ENCODE results near the gene NT5DC1.

The NT5DC1 gene

DNA sequence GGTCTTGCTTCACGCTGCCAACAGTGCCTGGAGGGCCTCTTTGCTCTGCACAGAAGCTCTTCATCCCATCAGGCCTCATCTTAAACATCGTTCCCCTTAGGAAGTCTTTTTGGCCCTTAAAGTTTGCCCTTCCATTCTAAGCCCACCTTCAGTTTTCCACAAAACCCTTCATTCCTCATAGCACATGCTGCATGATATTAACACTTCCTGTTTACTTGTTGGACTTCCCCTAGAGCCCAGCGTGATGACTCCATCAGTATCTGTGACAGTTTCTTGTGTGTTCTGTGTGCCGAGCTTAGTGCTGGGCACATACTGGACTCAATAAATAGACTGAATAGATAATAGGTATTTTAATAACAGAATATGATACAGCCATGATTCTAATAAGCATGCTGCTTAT is 2.2 kb downstream of the NT5DC1 start:
- DNase-seq (no peak), ATAC-seq (ENCODE audit: insufficient read depth, low read depth) (no peak)
- Histone ChIP-seq H3K79me2 (ENCODE audit: insufficient read depth, low read length) (no peaks in the 10 kb centered on the region), H2AFZ (ENCODE audit: low read depth, low read length) (no peak overlapping the region), H3K4me1 (ENCODE audit: insufficient read depth, low read length) (peaks cover 13% of the 10 kb centered on the region), H3K4me3 (ENCODE audit: low read depth in 1 of 2, low read length in 2 of 2) (no peak overlapping the region), H3K4me2 (ENCODE audit: insufficient read depth, low read length) (no peak overlapping the region), H3K36me3 (ENCODE audit: insufficient read depth, low read length) (no peaks in the 10 kb centered on the region), H3K27me3 (ENCODE audit: insufficient read depth, low read length, poor library complexity) (peaks cover 14% of the 10 kb centered on the region), H3K27ac (ENCODE audit: low read length) (no peak overlapping the region), H3K9ac (ENCODE audit: low read depth, low read length) (no peak overlapping the region), H3K9me3 (ENCODE audit: insufficient read depth, low read length, severe bottlenecking) (no peaks in the 10 kb centered on the region), H4K20me1 (ENCODE audit: insufficient read depth, low read length) (no peaks in the 10 kb centered on the region)
- TF ChIP-seq, protein P1, sequence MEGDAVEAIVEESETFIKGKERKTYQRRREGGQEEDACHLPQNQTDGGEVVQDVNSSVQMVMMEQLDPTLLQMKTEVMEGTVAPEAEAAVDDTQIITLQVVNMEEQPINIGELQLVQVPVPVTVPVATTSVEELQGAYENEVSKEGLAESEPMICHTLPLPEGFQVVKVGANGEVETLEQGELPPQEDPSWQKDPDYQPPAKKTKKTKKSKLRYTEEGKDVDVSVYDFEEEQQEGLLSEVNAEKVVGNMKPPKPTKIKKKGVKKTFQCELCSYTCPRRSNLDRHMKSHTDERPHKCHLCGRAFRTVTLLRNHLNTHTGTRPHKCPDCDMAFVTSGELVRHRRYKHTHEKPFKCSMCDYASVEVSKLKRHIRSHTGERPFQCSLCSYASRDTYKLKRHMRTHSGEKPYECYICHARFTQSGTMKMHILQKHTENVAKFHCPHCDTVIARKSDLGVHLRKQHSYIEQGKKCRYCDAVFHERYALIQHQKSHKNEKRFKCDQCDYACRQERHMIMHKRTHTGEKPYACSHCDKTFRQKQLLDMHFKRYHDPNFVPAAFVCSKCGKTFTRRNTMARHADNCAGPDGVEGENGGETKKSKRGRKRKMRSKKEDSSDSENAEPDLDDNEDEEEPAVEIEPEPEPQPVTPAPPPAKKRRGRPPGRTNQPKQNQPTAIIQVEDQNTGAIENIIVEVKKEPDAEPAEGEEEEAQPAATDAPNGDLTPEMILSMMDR (IDR thresholded peaks at IDR 0.05; ENCODE audit: borderline replicate concordance, extremely low read depth, low read length, poor library complexity, severe bottlenecking) = no peak
- TF ChIP-seq EZH2 (IDR thresholded peaks at IDR 0.05; ENCODE audit: borderline replicate concordance, low read depth, low read length, severe bottlenecking) = no peak

DNA sequence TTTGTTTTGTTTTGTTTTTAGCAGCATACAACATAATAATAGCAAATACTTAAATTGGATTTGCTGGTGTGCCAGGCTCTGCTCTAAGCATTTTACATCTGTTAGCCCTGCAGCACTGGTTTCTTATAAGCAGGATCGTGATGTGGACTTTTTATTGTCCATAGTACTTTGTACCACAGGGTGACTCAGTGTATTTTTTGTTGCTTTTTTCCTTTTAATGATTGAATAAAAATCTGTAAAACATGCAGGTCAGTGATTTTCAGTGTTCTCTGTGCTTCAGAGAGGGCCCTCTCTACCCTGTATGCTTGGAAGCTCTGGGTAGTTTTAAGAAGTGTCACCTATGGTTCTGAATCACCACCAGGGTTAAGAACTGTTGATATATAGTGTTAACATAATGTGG is 4.0 kb downstream of the NT5DC1 start:
- no peaks in the 10 kb centered on the region for H3K9me3 ChIP-seq (ENCODE audit: insufficient read depth, low read length, severe bottlenecking)
- TF ChIP-seq, protein P1 (IDR thresholded peaks at IDR 0.05; ENCODE audit: borderline replicate concordance, extremely low read depth, low read length, poor library complexity, severe bottlenecking) = no peak
- TF ChIP-seq EZH2 (IDR thresholded peaks at IDR 0.05; ENCODE audit: borderline replicate concordance, low read depth, low read length, severe bottlenecking) = no peak
- H3K36me3 ChIP-seq (ENCODE audit: insufficient read depth, low read length) = no peaks in the 10 kb centered on the region
- no peak overlapping the region for H3K4me2 ChIP-seq (ENCODE audit: insufficient read depth, low read length)
- no peak for DNase-seq
- no peak overlapping the region for H3K9ac ChIP-seq (ENCODE audit: low read depth, low read length)
- no peak overlapping the region for H3K27ac ChIP-seq (ENCODE audit: low read length)
- no peak overlapping the region for H2AFZ ChIP-seq (ENCODE audit: low read depth, low read length)
- H3K27me3 ChIP-seq (ENCODE audit: insufficient read depth, low read length, poor library complexity) = peaks cover 9% of the 10 kb centered on the region
- no peaks in the 10 kb centered on the region for H3K79me2 ChIP-seq (ENCODE audit: insufficient read depth, low read length)
- ATAC-seq (ENCODE audit: insufficient read depth, low read depth) = no peak
- no peaks in the 10 kb centered on the region for H4K20me1 ChIP-seq (ENCODE audit: insufficient read depth, low read length)
- peaks cover 13% of the 10 kb centered on the region for H3K4me1 ChIP-seq (ENCODE audit: insufficient read depth, low read length)
- H3K4me3 ChIP-seq (ENCODE audit: low read depth in 1 of 2, low read length in 2 of 2) = no peak overlapping the region

DNA sequence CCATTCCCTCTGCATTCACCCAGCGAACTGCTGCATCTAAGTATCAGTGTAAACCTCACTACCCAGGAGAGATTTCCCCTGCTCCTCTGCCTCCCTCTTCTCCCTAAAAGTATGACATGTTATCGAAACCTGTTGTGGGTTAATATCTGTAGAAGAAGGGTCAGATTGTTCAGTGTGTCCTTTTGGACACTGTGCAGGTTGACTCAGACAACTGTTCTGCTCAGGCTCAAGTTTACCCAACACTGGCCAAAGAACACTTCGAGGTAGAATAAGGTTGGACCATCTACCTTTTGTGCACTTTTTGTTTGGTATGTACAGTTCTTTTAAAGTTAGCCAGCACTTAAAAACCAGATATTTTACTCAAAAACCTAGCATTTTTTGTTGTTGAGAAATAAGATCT is 4.6 kb downstream of the NT5DC1 start:
- no peaks in the 10 kb centered on the region for H3K9me3 ChIP-seq (ENCODE audit: insufficient read depth, low read length, severe bottlenecking)
- no peak overlapping the region for H3K27ac ChIP-seq (ENCODE audit: low read length)
- no peak overlapping the region for H2AFZ ChIP-seq (ENCODE audit: low read depth, low read length)
- no peak overlapping the region for H3K9ac ChIP-seq (ENCODE audit: low read depth, low read length)
- no peak for ATAC-seq (ENCODE audit: insufficient read depth, low read depth)
- H3K4me1 ChIP-seq (ENCODE audit: insufficient read depth, low read length) = peaks cover 10% of the 10 kb centered on the region
- TF ChIP-seq EZH2 (IDR thresholded peaks at IDR 0.05; ENCODE audit: borderline replicate concordance, low read depth, low read length, severe bottlenecking) = no peak
- TF ChIP-seq, protein P1 (IDR thresholded peaks at IDR 0.05; ENCODE audit: borderline replicate concordance, extremely low read depth, low read length, poor library complexity, severe bottlenecking) = no peak
- DNase-seq = no peak
- no peak overlapping the region for H3K4me3 ChIP-seq (ENCODE audit: low read depth in 1 of 2, low read length in 2 of 2)
- no peaks in the 10 kb centered on the region for H4K20me1 ChIP-seq (ENCODE audit: insufficient read depth, low read length)
- no peak overlapping the region for H3K4me2 ChIP-seq (ENCODE audit: insufficient read depth, low read length)
- H3K36me3 ChIP-seq (ENCODE audit: insufficient read depth, low read length) = no peaks in the 10 kb centered on the region
- peaks cover 3% of the 10 kb centered on the region for H3K27me3 ChIP-seq (ENCODE audit: insufficient read depth, low read length, poor library complexity)
- H3K79me2 ChIP-seq (ENCODE audit: insufficient read depth, low read length) = no peaks in the 10 kb centered on the region

DNA sequence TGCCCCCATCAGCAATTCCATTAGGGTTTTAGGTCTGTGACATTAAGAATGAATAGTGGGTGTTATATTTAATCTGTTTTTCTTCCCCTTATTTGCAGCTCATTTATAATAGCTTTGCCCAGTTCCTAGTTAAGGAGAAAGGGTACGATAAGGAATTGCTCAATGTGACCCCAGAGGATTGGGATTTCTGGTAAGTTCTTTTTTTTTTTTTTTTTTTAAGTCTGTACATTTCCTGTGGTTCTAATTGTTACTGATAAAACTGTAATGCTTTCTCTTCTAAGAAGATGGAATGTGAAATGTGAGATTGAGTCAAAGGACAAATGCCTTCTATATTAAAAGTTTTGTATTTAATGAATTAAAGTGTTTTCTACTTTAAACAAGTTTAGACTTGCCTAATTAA is 5.5 kb downstream of the NT5DC1 start:
- H3K4me2 ChIP-seq (ENCODE audit: insufficient read depth, low read length) = no peak overlapping the region
- H2AFZ ChIP-seq (ENCODE audit: low read depth, low read length) = no peak overlapping the region
- H3K79me2 ChIP-seq (ENCODE audit: insufficient read depth, low read length) = no peaks in the 10 kb centered on the region
- H4K20me1 ChIP-seq (ENCODE audit: insufficient read depth, low read length) = no peaks in the 10 kb centered on the region
- H3K36me3 ChIP-seq (ENCODE audit: insufficient read depth, low read length) = no peaks in the 10 kb centered on the region; the same call in 1 of the 2 replicates
- DNase-seq = no peak
- no peaks in the 10 kb centered on the region for H3K27me3 ChIP-seq (ENCODE audit: insufficient read depth, low read length, poor library complexity)
- no peak for ATAC-seq (ENCODE audit: insufficient read depth, low read depth)
- TF ChIP-seq, protein P1 (IDR thresholded peaks at IDR 0.05; ENCODE audit: borderline replicate concordance, extremely low read depth, low read length, poor library complexity, severe bottlenecking) = no peak
- no peak for TF ChIP-seq EZH2 (IDR thresholded peaks at IDR 0.05; ENCODE audit: borderline replicate concordance, low read depth, low read length, severe bottlenecking)
- H3K4me3 ChIP-seq (ENCODE audit: low read depth in 1 of 2, low read length in 2 of 2) = no peak overlapping the region
- H3K27ac ChIP-seq (ENCODE audit: low read length) = no peak overlapping the region
- no peak overlapping the region for H3K9ac ChIP-seq (ENCODE audit: low read depth, low read length)
- no peaks in the 10 kb centered on the region for H3K9me3 ChIP-seq (ENCODE audit: insufficient read depth, low read length, severe bottlenecking)
- H3K4me1 ChIP-seq (ENCODE audit: insufficient read depth, low read length) = peaks cover 8% of the 10 kb centered on the region
